ENCODE data around the gene GP9. TPM values are rescaled to one million over a fixed set of nuclear protein-coding genes. Genes with fewer than 3 reads are reported as not detected.

GP9 gene
- total and polyA plus RNA-seq, 11 donors, result not detected

DNA sequence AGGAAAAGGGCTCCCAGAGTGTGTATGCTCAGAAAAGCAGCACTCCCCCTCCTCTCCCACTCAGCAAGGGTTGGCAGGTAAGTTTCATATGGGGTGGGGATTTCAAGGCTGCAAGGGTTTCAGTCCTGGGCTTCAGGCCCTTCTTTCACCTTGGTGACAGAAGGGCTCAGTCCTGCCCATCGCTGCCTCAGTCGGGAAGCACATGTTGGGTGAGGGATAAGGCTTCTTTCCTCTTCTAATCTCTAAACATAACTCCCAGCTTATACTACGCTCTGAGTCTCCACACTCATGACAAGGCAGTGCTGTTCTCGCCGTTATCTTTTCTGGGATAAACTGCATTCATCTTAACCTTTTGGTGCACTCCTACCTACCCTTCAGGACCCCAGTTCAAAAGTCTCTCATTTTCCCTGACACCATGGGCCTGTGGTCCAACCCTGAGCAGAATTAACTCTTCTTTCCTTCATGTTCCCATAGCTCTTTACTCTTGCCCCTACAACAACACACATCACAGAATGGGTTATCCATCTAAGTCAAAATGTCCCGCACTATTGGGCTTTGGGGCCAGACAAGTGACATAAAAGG is 44.0 kb downstream of the GP9 start:
- Histone ChIP-seq H3K9me3 (no peaks in the 10 kb centered on the region), H3K27me3 (no peaks in the 10 kb centered on the region), H3K4me3 (no peak overlapping the region), H3K36me3 (peaks cover 0 to 44% (median 8%) of the 10 kb centered on the region in 9 donors), H3K27ac (no peak overlapping the region), H3K4me1 (peaks cover 0 to 33% (median 12%) of the 10 kb centered on the region in 12 donors)
- TF ChIP-seq, protein P1, sequence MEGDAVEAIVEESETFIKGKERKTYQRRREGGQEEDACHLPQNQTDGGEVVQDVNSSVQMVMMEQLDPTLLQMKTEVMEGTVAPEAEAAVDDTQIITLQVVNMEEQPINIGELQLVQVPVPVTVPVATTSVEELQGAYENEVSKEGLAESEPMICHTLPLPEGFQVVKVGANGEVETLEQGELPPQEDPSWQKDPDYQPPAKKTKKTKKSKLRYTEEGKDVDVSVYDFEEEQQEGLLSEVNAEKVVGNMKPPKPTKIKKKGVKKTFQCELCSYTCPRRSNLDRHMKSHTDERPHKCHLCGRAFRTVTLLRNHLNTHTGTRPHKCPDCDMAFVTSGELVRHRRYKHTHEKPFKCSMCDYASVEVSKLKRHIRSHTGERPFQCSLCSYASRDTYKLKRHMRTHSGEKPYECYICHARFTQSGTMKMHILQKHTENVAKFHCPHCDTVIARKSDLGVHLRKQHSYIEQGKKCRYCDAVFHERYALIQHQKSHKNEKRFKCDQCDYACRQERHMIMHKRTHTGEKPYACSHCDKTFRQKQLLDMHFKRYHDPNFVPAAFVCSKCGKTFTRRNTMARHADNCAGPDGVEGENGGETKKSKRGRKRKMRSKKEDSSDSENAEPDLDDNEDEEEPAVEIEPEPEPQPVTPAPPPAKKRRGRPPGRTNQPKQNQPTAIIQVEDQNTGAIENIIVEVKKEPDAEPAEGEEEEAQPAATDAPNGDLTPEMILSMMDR (IDR thresholded peaks at IDR 0.05), result no peak
- no peak for TF ChIP-seq POLR2A (IDR thresholded peaks at IDR 0.05)
- intact Hi-C loops (cut with DNase I), result loop anchor here in 1 of 10 donors (5.0 kb wide), 1 partner anchor 132 kb away; no protein-coding TSS in a partner anchor
- no peak for DNase-seq
- 84 to 92% (median 90%) methylated on average over 6 of the region's 6 CpGs for WGBS, 4 donors
- no peak for ATAC-seq

DNA sequence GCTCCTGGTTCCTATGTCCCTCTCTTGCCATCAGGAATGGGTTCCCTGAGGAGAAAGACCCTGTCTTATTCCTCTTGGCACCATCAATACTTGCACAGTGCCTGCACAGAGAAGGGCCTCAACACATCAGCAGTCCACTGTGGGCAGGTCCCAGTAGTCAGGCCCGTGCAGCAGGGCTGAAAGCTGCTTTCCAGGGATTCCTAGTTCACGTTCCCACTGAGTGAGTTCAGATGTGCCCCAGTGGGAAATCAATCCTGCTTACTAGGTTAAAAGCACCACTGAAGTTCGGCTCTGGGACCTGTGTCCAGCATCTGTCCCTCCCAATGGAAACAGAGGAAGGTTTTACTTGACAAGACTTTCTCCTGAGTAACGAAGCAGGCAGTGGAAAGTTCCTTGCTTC is 45.3 kb downstream of the GP9 start:
- 70 to 83% (median 76%) methylated on average over 4 of the region's 4 CpGs for WGBS, 4 donors
- intact Hi-C loops (cut with DNase I), result no loop called here
- TF ChIP-seq POLR2A (IDR thresholded peaks at IDR 0.05), result no peak
- TF ChIP-seq, protein P1 (IDR thresholded peaks at IDR 0.05), result no peak

DNA sequence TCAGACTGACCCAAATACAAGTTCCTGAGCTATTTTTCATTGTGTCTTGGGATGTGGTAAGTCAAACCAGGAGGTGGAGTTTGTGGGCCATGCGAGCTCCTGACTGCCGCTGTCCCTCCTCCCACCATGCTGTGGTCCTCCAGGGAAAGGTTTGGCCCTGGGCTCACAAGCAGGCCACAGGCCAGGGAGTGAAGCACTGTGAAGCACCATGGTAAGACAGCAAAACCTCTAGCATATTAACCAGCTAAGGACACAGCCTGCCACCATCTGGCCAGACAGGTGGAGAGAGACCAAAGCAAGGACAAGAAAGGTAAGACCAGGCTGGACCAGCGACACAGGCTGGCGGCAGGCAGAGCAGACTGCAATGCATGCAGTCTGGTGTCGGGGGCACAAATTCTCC is 45.7 kb downstream of the GP9 start:
- WGBS, 4 donors, result 85 to 93% (median 89%) methylated on average over 5 of the region's 5 CpGs
- Histone ChIP-seq H3K9me3 (no peaks in the 10 kb centered on the region), H3K36me3 (peaks cover 0 to 61% (median 16%) of the 10 kb centered on the region in 9 donors), H3K4me1 (peaks cover 0 to 26% (median 7%) of the 10 kb centered on the region in 12 donors), H3K27ac (no peak overlapping the region), H3K4me3 (no peak overlapping the region), H3K27me3 (no peaks in the 10 kb centered on the region)
- intact Hi-C loops (cut with DNase I), result no loop called here
- peak in 2 of 4 donors; percentile 40 to 71 for ATAC-seq
- no peak for DNase-seq
- no peak for TF ChIP-seq POLR2A (IDR thresholded peaks at IDR 0.05)
- TF ChIP-seq, protein P1 (IDR thresholded peaks at IDR 0.05), result peak in 1 of 12 donors; percentile 11

More for the DNA sequence above, 45.3 kb downstream of the GP9 start:
- Histone ChIP-seq H3K36me3 (peaks cover 0 to 57% (median 12%) of the 10 kb centered on the region in 9 donors), H3K27me3 (no peaks in the 10 kb centered on the region), H3K9me3 (no peaks in the 10 kb centered on the region), H3K4me3 (no peak overlapping the region), H3K27ac (no peak overlapping the region), H3K4me1 (peaks cover 0 to 30% (median 11%) of the 10 kb centered on the region in 12 donors)
- no peak for DNase-seq
- no peak for ATAC-seq

DNA sequence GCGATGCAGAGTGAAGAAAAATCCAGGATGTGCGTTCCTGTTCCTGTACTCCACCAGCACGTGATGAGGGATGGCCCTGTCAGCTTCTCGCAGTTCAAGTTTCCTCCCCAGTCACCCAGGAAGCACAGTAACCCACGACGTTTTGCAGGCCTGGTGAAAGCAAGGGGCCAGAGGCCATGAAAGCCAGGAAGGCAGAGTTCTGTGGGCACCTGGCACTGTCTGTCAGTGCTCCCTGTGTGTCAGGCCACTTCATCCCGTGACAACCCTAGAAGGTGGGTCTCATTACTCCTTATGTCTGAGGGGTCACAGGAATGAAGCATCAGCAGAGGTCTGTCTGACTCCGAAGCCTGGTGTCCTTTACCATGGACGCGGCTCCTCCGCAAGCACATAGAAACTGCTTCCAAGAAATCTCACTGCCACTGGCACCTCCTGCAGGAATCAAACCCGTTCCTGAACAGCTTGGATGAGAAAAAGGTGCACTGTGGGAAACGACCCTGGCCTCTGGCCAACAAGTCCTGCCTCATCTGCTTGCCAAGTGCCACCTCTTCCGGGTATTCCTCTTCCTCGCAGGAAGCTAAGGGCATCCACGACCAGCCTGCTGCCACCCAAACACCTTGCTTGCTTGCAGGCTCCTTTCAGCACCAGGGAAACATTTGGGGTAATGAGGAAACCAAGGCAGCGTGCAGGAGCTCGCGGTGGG is 46.4 kb downstream of the GP9 start:
- TF ChIP-seq, protein P1 (IDR thresholded peaks at IDR 0.05), result no peak
- TF ChIP-seq POLR2A (IDR thresholded peaks at IDR 0.05), result no peak
- H3K27ac ChIP-seq, result no peak overlapping the region
- no peak overlapping the region for H3K4me3 ChIP-seq
- H3K9me3 ChIP-seq, result no peaks in the 10 kb centered on the region
- 69 to 81% (median 76%) methylated on average over 19 of the region's 19 CpGs for WGBS, 4 donors
- DNase-seq (no peak), ATAC-seq (no peak)
- H3K4me1 ChIP-seq, result peaks cover 0 to 19% (median 3%) of the 10 kb centered on the region in 12 donors
- intact Hi-C loops (cut with DNase I), result no loop called here
- no peaks in the 10 kb centered on the region for H3K27me3 ChIP-seq
- peaks cover 0 to 62% (median 16%) of the 10 kb centered on the region in 9 donors for H3K36me3 ChIP-seq

Data from heart left ventricle (tissue), 16 donors.